K562 (cell line): ENCODE data around the gene FGGY. TPM values are rescaled to one million over a fixed set of nuclear protein-coding genes. Genes with fewer than 3 reads are reported as not detected.

ENCODE experiments used
- ATAC-seq: fragments of 200-7000 bp; cut with Tn5 transposase; 3 replicates; pipeline ENCODE4 v1.9.1; 2020; ENCODE audit warnings: moderate library complexity
- BruUV-seq: library from RNA; stranded (reverse); fragments of 400-500 nt; replicated peaks from 2 replicates; lab custom pipeline; 2021; lab: Mats Ljungman, UMichigan
- CTCF ChIA-PET: fragments of 300-600 bp; formaldehyde crosslinking; extraction: SDS; loops from one replicate; lab custom pipeline; 2021; ENCODE audit warnings: low intra/inter-chr PET ratio; lab: Yijun Ruan, JAX
- POLR2A ChIA-PET: fragments of 300-600, 350-650 bp; sonication (Branson Sonifier 250); formaldehyde crosslinking; extraction: SDS; loops from one replicate; lab custom pipeline; 2021; ENCODE audit warnings: antibody characterized with exemption, inconsistent platforms; lab: Yijun Ruan, JAX
- DNase-seq, 4 experiments: peaks; one replicate each; pipeline versions ENCODE4 v3.0.0 to v3.0.0-alpha.2; 2011 to 2018; ENCODE audit warnings: low spot score in 3 of 4, mixed read lengths in 3 of 4; ENCODE audit errors: extremely low read depth in 1 of 4
- FAIRE-seq: peaks from 2 replicates; lab custom pipeline; 2011; peaks lifted over from hg19 to GRCh38; lab: Jason Lieb, UNC
- H2AFZ ChIP-seq: 2 replicates; pipeline ENCODE4 v1.6.0; 2011; ENCODE audit warnings: low read depth, low read length, control low read depth, inconsistent platforms
- H3K27ac ChIP-seq: fragments of 200-600 bp; 3 replicates; pipeline ENCODE4 v1.8.0; 2011; ENCODE audit warnings: low read depth, mild to moderate bottlenecking, control low read depth, inconsistent platforms, low read length, moderate library complexity, mixed read lengths; ENCODE audit errors: extremely low read depth
- H3K27me3 ChIP-seq, 2 experiments: fragments of 300-600 bp in 1 of 2; 2 replicates in 1 of 2; 3 replicates in 1 of 2; pipeline versions ENCODE4 v1.6.0 to v1.8.0; 2011; ENCODE audit warnings: inconsistent platforms in 2 of 2, low read length in 2 of 2, mild to moderate bottlenecking in 1 of 2, mixed read lengths in 1 of 2, moderate library complexity in 1 of 2; ENCODE audit not compliant: control insufficient read depth in 2 of 2, insufficient read depth in 2 of 2
- H3K36me3 ChIP-seq: fragments of 300-600 bp; 3 replicates; pipeline ENCODE4 v1.8.0; 2011; ENCODE audit warnings: mild to moderate bottlenecking, low read length, inconsistent platforms; ENCODE audit not compliant: control insufficient read depth, insufficient read depth
- H3K4me1 ChIP-seq, 2 experiments: fragments of 200-600 bp in 1 of 2; replicated peaks in 1 of 2; 2 replicates in 1 of 2; 3 replicates in 1 of 2; pipeline versions ENCODE4 v1.5.1 to v1.8.0; 2011; ENCODE audit warnings: inconsistent platforms in 2 of 2, low read length in 2 of 2, mild to moderate bottlenecking in 1 of 2, mixed read lengths in 1 of 2, moderate library complexity in 1 of 2; ENCODE audit not compliant: control insufficient read depth in 2 of 2, insufficient read depth in 2 of 2
- H3K4me2 ChIP-seq: 2 replicates; pipeline ENCODE4 v1.6.1; 2011; ENCODE audit warnings: low read length, control low read depth, inconsistent platforms, mixed read lengths; ENCODE audit not compliant: insufficient read depth
- H3K4me3 ChIP-seq: fragments of 200-600 bp; sonication (generic), shearing (Covaris generic); 2 replicates; pipeline ENCODE4 v1.5.1; 2016; ENCODE audit warnings: control low read depth, inconsistent platforms
- H3K79me2 ChIP-seq: fragments of 200-600 bp; 3 replicates; pipeline ENCODE4 v1.8.0; 2011; ENCODE audit warnings: low read length, inconsistent platforms; ENCODE audit not compliant: control insufficient read depth, insufficient read depth
- H3K9ac ChIP-seq, 2 experiments: 2 replicates each; pipeline versions ENCODE4 v1.6.0 to v1.6.1; 2011; ENCODE audit warnings: low read depth in 2 of 2, low read length in 2 of 2, control low read depth in 1 of 2, inconsistent platforms in 1 of 2, mild to moderate bottlenecking in 1 of 2, mixed read lengths in 1 of 2; ENCODE audit not compliant: insufficient read depth in 1 of 2
- H3K9me1 ChIP-seq: one replicate; pipeline ENCODE4 v1.6.0; 2011; ENCODE audit warnings: inconsistent platforms, mild to moderate bottlenecking, low read length, moderate library complexity; ENCODE audit not compliant: control insufficient read depth, insufficient read depth
- H3K9me3 ChIP-seq: replicated peaks from 2 replicates; pipeline ENCODE4 v1.5.1; 2011; ENCODE audit warnings: low read depth, low read length, inconsistent platforms; ENCODE audit not compliant: control insufficient read depth, insufficient read depth
- H4K20me1 ChIP-seq: replicated peaks from 2 replicates; pipeline ENCODE4 v1.6.1; 2011; ENCODE audit warnings: low read length, inconsistent platforms, mixed read lengths; ENCODE audit not compliant: control insufficient read depth, insufficient read depth
- ETV1 ChIP-seq: fragments of 450-650 bp; conservative IDR thresholded peaks from 2 replicates; pipeline ENCODE4 v1.6.1; 2016; ENCODE audit warnings: missing genetic modification characterization, control low read depth, low read depth, missing compliant biosample characterization
- EWSR1 ChIP-seq: fragments of 450-650 bp; IDR thresholded peaks from 2 replicates; pipeline ENCODE4 v1.6.1; 2018; ENCODE audit warnings: borderline replicate concordance, mild to moderate bottlenecking, low read depth, moderate library complexity; ENCODE audit not compliant: partially characterized antibody
- NFXL1 ChIP-seq: fragments of 450-650 bp; formaldehyde crosslinking; IDR thresholded peaks from 2 replicates; pipeline ENCODE4 v1.4.0; 2021; ENCODE audit warnings: mild to moderate bottlenecking
- PCBP1 ChIP-seq: fragments of 200-400 bp; formaldehyde crosslinking; IDR thresholded peaks from 2 replicates; pipeline ENCODE4 v1.6.1; 2018; ENCODE audit warnings: mild to moderate bottlenecking, low read depth, low read length; ENCODE audit not compliant: poor library complexity, severe bottlenecking
- SMAD4 ChIP-seq: fragments of 250-450 bp; sonication (Bioruptor Pico); conservative IDR thresholded peaks from 2 replicates; pipeline ENCODE4 v1.8.0; 2021; ENCODE audit warnings: inconsistent platforms, mild to moderate bottlenecking, moderate library complexity
- SREBF1 ChIP-seq: fragments of 150-350 bp; IDR thresholded peaks from 2 replicates; pipeline ENCODE4 v1.6.1; 2014; ENCODE audit warnings: antibody characterized with exemption, low read depth, low read length, borderline replicate concordance
- STAT5B ChIP-seq: fragments of 250-450 bp; sonication (Bioruptor Pico); IDR thresholded peaks from 2 replicates; pipeline ENCODE4 v1.8.0; 2021; ENCODE audit warnings: mild to moderate bottlenecking, inconsistent platforms
- ZNF133 ChIP-seq: fragments of 250-450 bp; sonication (Bioruptor Pico); IDR thresholded peaks from 2 replicates; pipeline ENCODE4 v1.4.0; 2020; ENCODE audit warnings: mild to moderate bottlenecking
- ZNF76 ChIP-seq: fragments of 250-450 bp; sonication (Bioruptor Pico); IDR thresholded peaks from 2 replicates; pipeline ENCODE4 v1.4.0; 2020; ENCODE audit warnings: mild to moderate bottlenecking, moderate library complexity, borderline replicate concordance
- WGBS: fragments of 100-300 bp; shearing (Covaris generic); methylation state at CpG from one replicate; pipeline ENCODE4 v1.1.6; 2016; ENCODE audit warnings: low coverage, mixed read lengths; ENCODE audit not compliant: insufficient coverage; ENCODE audit errors: missing lambda C conversion rate; 5-methylcytosine and 5-hydroxymethylcytosine counted together
- in situ Hi-C: fragments of 300-500 bp; cut with MboI; formaldehyde crosslinking; loops from 4 replicates; pipeline ENCODE4 v1.15.0; 2018; ENCODE audit warnings: inconsistent platforms, mixed read lengths
- intact Hi-C: fragments of 100-400 bp; cut with micrococcal nuclease; formaldehyde crosslinking; loops from 2 replicates; pipeline ENCODE4 v1.14.2; 2022
- polyA plus RNA-seq, 8 experiments: library from polyadenylated mRNA; depleted of rRNA in 4 of 8; stranded (reverse) in 5 of 8; unstranded in 3 of 8; fragments of >200 nt; fragmentation: Nextera tagmentation in 2 of 8; fragmentation: Illumina TruSeq in 1 of 8; extraction: Ambion mirVana in 2 of 8; extraction: Trizol in 1 of 8; gene quantifications; 2 replicates each; pipeline versions ENCODE4 v1.2.1 to v1.2.3, GENCODE V29; 2011 to 2014; ENCODE audit warnings: inconsistent platforms in 1 of 8, missing spikeins in 1 of 8
- total RNA-seq, 7 experiments: library from RNA; depleted of rRNA in 6 of 7; stranded (reverse); fragments of >200 nt in 6 of 7; fragmentation: Illumina TruSeq in 2 of 7; extraction: Trizol in 2 of 7; gene quantifications; 2 replicates each; pipeline versions ENCODE4 v1.2.1 to v1.2.3, GENCODE V29; 2011 to 2021; ENCODE audit warnings: low replicate concordance in 1 of 7
- TF ChIP-seq, protein P1 (sequence below): sonication (generic); formaldehyde crosslinking; IDR thresholded peaks from 2 replicates; pipeline ENCODE4 v1.8.1; 2022; ENCODE audit warnings: missing genetic modification reagents
- TF ChIP-seq, protein P2 (sequence below): sonication (generic); formaldehyde crosslinking; IDR thresholded peaks from 2 replicates; pipeline ENCODE4 v1.8.1; 2023; ENCODE audit warnings: mild to moderate bottlenecking, missing genetic modification reagents

Gene FGGY
- total and polyA plus RNA-seq, 9 of the 15 experiments (the other 6 are each of a cell fraction or from before 2014, with no cell fraction given) = 9.7 to 19.2 (median 12.6) TPM

DNA sequence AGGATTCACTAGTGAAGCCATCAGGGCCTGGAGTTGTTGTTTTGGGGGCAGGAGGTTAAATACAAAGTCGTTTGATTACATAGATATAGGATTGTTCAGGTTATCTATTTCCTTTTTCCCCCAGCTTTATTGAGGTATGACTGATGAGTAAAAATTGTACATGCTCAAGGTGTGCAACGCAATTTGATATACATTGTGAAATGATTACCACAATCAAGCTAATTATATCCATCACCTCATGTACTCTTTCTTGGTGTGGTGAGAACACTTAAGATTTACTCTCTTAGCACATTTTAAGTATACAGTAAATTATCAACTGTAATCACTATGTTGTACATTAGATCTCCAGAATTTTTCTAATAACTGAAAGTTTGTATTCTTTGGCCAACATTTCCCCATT, 6.0 kb downstream of the FGGY start:
- no peak overlapping the region for H2AFZ ChIP-seq
- no peaks in the 10 kb centered on the region; the same call in 1 of the 2 replicates for H3K9me3 ChIP-seq
- H3K79me2 ChIP-seq = no peaks in the 10 kb centered on the region; the same call in 2 of the 3 replicates
- POLR2A ChIA-PET = no interaction called here
- H3K9me1 ChIP-seq = no peaks in the 10 kb centered on the region
- WGBS = 3% methylated on average over 2 of the region's 2 CpGs
- no peak overlapping the region for H3K4me3 ChIP-seq
- no peak overlapping the region for H3K4me2 ChIP-seq
- CTCF ChIA-PET = no interaction called here
- intact Hi-C loops (no loop called here), in situ Hi-C loops (no loop called here)
- H3K36me3 ChIP-seq = no peaks in the 10 kb centered on the region
- no peak for ATAC-seq
- H3K4me1 ChIP-seq = peaks cover 0 to 11% of the 10 kb centered on the region in 2 experiments; a peak in 4 of 5 replicates
- no peak overlapping the region for H3K27ac ChIP-seq
- H3K27me3 ChIP-seq = no peaks in the 10 kb centered on the region
- no peaks in the 10 kb centered on the region for H4K20me1 ChIP-seq
- FAIRE-seq = no peak
- no peak for DNase-seq
- no TSS peak for BruUV-seq
- H3K9ac ChIP-seq = no peak overlapping the region
- no peak for TF ChIP-seq NFXL1 (CRISPR knock-in tag)
- no peak for TF ChIP-seq ZNF76
- TF ChIP-seq, protein P1, sequence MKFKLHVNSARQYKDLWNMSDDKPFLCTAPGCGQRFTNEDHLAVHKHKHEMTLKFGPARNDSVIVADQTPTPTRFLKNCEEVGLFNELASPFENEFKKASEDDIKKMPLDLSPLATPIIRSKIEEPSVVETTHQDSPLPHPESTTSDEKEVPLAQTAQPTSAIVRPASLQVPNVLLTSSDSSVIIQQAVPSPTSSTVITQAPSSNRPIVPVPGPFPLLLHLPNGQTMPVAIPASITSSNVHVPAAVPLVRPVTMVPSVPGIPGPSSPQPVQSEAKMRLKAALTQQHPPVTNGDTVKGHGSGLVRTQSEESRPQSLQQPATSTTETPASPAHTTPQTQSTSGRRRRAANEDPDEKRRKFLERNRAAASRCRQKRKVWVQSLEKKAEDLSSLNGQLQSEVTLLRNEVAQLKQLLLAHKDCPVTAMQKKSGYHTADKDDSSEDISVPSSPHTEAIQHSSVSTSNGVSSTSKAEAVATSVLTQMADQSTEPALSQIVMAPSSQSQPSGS (CRISPR knock-in tag) = no peak
- TF ChIP-seq PCBP1 = no peak
- no peak for TF ChIP-seq EWSR1
- no peak for TF ChIP-seq STAT5B (CRISPR knock-in tag)
- TF ChIP-seq, protein P2, sequence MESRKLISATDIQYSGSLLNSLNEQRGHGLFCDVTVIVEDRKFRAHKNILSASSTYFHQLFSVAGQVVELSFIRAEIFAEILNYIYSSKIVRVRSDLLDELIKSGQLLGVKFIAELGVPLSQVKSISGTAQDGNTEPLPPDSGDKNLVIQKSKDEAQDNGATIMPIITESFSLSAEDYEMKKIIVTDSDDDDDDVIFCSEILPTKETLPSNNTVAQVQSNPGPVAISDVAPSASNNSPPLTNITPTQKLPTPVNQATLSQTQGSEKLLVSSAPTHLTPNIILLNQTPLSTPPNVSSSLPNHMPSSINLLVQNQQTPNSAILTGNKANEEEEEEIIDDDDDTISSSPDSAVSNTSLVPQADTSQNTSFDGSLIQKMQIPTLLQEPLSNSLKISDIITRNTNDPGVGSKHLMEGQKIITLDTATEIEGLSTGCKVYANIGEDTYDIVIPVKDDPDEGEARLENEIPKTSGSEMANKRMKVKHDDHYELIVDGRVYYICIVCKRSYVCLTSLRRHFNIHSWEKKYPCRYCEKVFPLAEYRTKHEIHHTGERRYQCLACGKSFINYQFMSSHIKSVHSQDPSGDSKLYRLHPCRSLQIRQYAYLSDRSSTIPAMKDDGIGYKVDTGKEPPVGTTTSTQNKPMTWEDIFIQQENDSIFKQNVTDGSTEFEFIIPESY (CRISPR knock-in tag) = no peak
- TF ChIP-seq SMAD4 = no peak
- no peak for TF ChIP-seq SREBF1
- no peak for TF ChIP-seq ETV1 (tag)
- TF ChIP-seq ZNF133 (CRISPR knock-in tag) = no peak
